Stimulated activated CD4-positive, alpha-beta T cell treated with anti-CD3 and anti-CD28 coated beads, Interleukin-12 subunit alpha, Interleukin-12 subunit beta, amount 100 ng/mL, for 4 hours (primary cell): ENCODE results near the gene IFITM10.

ENCODE experiments used
- DNase-seq: peaks from one replicate; pipeline ENCODE4 v3.0.0-alpha.2; 2020

The IFITM10 gene

GRCh38 chr11:1762537-1763302, 12.3 kb upstream of the IFITM10 start:
- no peak for DNase-seq

GRCh38 chr11:1761857-1762536, 11.6 kb upstream of the IFITM10 start:
- DNase-seq, result no peak

- no peak for DNase-seq
These were observed 10.9 kb upstream of the IFITM10 start for GRCh38 chr11:1761110-1761856.

GRCh38 chr11:1760351-1761109, 10.1 kb upstream of the IFITM10 start:
- DNase-seq, result no peak

DNA sequence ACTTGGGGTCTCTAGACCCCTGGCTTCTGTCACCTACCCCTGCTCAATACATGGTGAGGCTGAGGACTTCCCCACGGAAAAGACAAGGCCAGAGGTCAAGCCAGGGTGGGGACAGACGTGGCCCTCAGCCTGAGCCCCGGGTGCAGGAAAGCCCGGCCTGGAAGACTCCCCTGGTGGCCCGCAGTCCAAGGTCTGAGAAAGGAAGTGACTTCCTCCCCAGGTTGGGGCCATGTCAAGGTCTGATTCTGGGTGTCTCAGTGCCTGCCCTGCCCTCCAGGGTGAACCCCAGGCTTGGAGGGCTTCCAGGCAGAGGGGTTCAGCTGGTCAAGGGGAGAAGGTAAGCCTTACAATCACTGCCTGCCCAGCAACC, 9.4 kb upstream of the IFITM10 start:
- DNase-seq, result no peak

DNA sequence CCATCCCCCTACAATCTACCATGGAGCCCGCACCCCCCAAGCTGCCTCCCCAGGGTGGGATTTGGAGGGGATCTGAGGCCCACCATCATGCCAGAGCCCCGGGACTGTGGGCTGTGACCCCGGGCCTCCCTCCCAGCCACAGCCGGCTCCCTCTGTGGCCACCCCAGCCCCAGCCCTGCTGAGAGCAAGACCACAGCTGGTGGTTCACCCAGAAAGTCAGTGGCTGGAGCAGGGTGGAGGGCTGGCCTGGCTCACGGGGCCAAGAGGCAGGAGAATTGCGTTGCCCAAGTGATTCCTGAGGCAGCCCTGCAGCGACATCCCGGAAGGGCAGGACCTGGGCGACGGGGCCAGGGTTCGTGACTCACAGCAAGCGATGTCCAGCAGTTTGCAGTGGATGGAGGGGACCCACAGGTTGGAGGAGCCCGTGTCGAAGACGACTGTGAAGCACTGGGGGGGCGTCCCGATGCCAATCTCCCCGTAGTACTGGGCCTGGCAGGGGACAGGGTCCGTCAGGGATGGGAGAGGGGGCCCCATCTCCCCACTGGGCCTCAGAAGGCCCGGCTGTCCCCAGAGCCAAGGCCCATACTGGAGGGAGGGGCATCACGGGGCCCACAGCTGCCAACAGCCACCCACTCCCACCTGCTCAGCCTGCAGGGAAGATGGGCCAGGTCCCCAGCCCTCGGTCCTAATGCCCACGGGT, 8.9 kb upstream of the IFITM10 start:
- no peak for DNase-seq

- no peak for DNase-seq
These were observed 8.3 kb upstream of the IFITM10 start for GRCh38 chr11:1758611-1759150.

- no peak for DNase-seq
These were observed 7.6 kb upstream of the IFITM10 start for GRCh38 chr11:1757861-1758610.

DNA sequence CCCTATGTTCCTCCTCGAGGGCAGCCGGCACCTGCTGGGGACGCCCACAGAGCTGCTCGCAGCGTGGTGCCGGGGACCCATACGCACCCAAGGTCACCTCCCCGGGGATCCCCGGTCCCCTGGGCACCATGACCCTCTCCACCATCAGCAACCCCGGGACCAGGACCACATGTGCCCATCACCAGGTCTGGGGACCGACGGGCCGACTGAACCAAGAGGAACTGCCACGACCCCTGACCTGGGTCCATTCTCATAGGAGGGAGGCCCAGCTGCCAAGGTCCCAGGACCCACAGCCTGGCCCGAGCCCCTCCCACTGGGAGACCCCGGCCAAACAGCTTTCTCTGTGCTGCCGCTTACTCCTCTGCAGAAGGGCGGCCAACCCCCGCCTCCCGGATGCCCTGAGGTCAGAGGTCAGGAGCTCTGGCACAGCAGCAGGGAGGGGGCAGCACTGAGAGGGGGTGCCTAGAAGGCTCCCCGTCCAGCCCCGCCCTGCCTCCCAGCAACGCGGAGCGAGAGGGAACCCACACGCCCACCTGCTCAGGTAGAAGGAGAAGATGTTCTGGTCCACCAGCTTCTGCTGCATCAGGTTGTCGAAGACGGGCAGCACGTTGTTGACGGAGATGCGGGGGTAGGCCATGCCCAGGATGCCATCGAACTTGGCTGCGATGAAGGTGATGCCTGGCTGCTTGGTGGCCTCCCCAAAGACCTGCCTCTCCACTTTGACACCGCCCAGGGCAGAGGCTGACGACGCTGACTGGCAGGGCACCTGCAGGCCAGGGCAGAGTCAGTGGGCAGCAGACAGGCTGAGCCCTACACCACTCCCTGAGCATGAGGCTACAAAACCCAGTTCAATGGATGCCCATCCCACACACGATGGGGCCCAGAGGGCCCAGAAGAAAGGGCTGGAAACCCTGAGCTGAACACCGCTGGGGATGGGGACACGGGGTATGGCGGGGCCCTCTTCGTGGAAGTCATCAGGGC, 6.7 kb upstream of the IFITM10 start:
- DNase-seq, result no peak

DNA sequence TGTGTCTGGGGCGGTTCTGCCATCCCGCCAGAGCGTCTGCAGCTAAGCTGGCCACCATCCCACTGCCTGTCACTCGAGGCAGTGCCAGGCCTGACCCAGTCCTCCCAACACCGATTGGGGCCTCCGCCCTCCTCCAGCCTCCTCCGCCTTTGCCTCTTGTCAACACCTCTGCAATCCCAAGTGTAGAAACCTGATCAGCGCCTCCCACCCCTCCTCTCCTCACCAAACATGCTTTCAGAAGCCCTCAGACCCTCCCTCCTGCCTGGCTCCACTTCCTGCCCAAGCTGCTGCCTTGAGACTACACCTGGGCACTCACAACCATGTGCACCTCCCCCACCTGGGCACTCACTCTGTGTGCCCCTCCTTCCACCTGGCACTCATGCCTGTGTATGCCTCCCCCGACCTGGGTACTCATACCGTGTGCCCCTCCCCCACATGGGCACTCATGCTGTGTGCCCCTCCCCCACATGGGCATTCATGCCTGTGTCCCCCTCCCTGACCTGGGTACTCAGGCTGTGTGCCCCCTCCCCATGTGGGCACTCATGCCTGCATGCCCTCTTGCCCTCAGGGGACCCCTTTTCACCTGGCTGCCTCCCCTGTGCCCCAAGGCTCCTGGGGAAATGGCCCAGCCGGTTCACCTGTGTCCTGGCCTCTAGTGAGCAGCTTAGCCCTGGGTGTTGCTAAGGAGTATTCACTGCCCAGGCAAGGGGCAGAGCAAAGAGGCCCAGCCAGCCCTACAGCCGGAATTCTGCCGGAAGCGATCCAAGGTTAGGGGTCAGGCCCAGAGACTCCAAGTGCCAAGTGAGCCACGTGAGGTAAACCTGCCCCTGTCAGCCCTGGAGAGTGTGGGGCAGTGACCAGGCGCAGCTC, 5.5 kb upstream of the IFITM10 start:
- DNase-seq, result no peak

DNA sequence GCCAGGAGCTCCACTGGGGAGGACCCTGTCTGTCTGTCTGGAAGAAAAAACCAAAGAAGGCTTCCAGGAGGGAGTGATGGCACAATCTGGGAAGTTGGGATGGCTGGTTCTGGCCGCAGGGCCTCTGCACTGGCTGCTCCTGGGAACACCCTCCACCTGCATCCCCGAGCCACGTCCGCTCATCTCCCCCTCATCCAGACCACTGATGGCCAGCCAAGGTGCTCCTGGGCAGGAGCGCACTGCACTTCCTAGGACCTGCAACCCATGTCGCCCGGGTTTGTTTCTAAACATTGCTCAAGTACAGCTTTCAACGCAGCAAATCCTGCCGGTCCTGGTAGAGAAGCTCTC, 4.9 kb upstream of the IFITM10 start:
- no peak for DNase-seq

GRCh38 chr11:1754376-1755150, 4.2 kb upstream of the IFITM10 start:
- DNase-seq, result no peak

DNA sequence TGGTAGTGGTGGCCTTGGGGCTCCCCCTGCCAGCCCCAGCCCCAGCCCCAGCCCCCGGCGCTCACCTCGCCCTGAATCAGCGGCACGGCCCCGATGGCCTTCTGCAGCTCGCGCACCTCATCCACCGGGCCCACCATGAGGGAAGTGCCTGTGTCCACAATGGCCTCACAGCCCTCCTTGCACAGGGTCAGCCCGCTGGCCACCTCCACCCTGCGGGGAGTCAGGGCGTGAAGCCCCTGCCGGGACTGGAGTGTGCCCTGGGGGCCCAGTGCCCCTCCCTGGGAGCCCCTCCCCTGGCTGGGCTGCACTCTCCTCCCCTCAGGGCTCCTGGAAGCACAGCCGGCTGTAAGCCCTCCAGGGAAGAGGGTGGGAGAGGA, 3.5 kb upstream of the IFITM10 start:
- no peak for DNase-seq

DNA sequence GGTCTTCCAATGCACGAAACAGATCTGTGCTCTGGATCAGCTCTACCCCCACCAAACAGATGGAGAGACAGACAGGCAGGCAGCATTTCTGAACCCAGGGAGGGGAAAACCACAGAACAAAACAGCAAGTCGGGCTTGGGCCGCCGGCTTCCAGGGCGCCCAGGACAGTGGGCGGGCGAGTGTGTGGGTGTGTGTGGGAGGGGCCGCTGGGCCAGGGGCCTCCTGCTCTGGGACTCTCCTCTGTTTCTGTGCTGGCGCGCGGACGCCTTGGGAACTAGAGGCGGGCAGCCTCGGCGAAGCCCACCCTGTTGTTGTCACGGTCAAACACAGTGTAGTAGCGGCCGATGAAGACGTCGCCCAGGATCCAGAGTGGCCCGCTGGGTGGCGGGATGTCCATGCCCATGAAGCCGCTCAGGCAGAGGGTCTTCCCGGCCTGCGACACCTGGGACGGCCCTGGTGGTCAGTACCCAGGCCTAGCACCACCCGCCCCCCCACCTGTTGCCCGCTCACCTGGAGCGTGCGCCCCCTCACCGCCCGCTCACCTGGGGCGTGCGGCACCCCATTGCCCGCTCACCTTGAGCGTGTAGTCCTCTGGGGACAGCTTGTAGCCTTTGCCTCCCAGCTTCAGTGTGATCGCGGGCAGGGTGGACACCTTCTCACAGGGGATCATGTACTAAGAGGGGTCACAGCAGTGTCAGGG, 3.0 kb upstream of the IFITM10 start:
- no peak for DNase-seq

- DNase-seq, result no peak
These were observed 2.5 kb upstream of the IFITM10 start for GRCh38 chr11:1752907-1753228.

- DNase-seq, result no peak
These were observed 1.9 kb upstream of the IFITM10 start for GRCh38 chr11:1751999-1752906.

GRCh38 chr11:1751531-1751921, 1.1 kb upstream of the IFITM10 start:
- DNase-seq, result no peak
